Tibial artery (tissue), 4 donors: ENCODE results near the gene RAPGEF4.

Source experiments
- DNase-seq, 2 donors: peaks; one replicate each; pipeline ENCODE4 v3.0.0-alpha.2; 2019
- H3K27ac ChIP-seq, 2 donors: fragments of 200-600 bp; sonication (generic) in 1 of 2; 1 replicate in 1 of 2; 2 replicates in 1 of 2; pipeline ENCODE4 v1.5.1; 2018 to 2019; ENCODE audit warnings: mild to moderate bottlenecking in 1 of 2
- H3K27me3 ChIP-seq, 2 donors: fragments of 200-600 bp; sonication (generic) in 1 of 2; one replicate each; pipeline versions ENCODE4 v1.5.1 to v1.6.0; 2016 to 2019
- H3K36me3 ChIP-seq, 3 donors: fragments of 200-600 bp; sonication (generic) in 2 of 3; one replicate each; pipeline ENCODE4 v1.5.1; 2016 to 2019; ENCODE audit warnings: mild to moderate bottlenecking in 2 of 3
- H3K4me1 ChIP-seq, 4 donors: fragments of 200-600 bp; sonication (generic) in 2 of 4; 1 replicate in 3 of 4; 2 replicates in 1 of 4; pipeline ENCODE4 v1.5.1; 2016 to 2019
- H3K4me3 ChIP-seq, 2 donors: fragments of 200-600 bp; sonication (generic) in 1 of 2; 1 replicate in 1 of 2; 2 replicates in 1 of 2; pipeline ENCODE4 v1.5.1; 2018 to 2019; ENCODE audit warnings: mild to moderate bottlenecking in 2 of 2
- H3K9me3 ChIP-seq, 3 donors: fragments of 200-600 bp; sonication (generic) in 1 of 3; one replicate each; pipeline ENCODE4 v1.5.1; 2016 to 2019
- intact Hi-C: fragments of 100-400 bp; cut with DNase I; formaldehyde crosslinking; loops from one replicate; pipeline ENCODE4 v1.15.0; 2023; ENCODE audit warnings: low total_unique reads
- TF ChIP-seq, protein P1 (sequence below), 2 experiments: fragments of 200-600 bp in 1 of 2; fragments of 450-650 bp in 1 of 2; IDR thresholded peaks; one replicate each; pipeline ENCODE4 v1.5.1; 2017 to 2019; ENCODE audit warnings: antibody characterized with exemption in 2 of 2, mild to moderate bottlenecking in 1 of 2, moderate library complexity in 1 of 2

Gene RAPGEF4

GRCh38 chr2:172701250-172701649 is 34.4 kb upstream of the RAPGEF4 start:
- Histone ChIP-seq H3K4me3 (no peak overlapping the region), H3K27me3 (no peaks in the 10 kb centered on the region), H3K4me1 (no peaks in the 10 kb centered on the region), H3K27ac (no peak overlapping the region), H3K36me3 (no peaks in the 10 kb centered on the region), H3K9me3 (no peaks in the 10 kb centered on the region)
- TF ChIP-seq, protein P1, sequence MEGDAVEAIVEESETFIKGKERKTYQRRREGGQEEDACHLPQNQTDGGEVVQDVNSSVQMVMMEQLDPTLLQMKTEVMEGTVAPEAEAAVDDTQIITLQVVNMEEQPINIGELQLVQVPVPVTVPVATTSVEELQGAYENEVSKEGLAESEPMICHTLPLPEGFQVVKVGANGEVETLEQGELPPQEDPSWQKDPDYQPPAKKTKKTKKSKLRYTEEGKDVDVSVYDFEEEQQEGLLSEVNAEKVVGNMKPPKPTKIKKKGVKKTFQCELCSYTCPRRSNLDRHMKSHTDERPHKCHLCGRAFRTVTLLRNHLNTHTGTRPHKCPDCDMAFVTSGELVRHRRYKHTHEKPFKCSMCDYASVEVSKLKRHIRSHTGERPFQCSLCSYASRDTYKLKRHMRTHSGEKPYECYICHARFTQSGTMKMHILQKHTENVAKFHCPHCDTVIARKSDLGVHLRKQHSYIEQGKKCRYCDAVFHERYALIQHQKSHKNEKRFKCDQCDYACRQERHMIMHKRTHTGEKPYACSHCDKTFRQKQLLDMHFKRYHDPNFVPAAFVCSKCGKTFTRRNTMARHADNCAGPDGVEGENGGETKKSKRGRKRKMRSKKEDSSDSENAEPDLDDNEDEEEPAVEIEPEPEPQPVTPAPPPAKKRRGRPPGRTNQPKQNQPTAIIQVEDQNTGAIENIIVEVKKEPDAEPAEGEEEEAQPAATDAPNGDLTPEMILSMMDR (IDR thresholded peaks at IDR 0.05): no peak
- intact Hi-C loops: no loop called here
- DNase-seq: no peak

- intact Hi-C loops: no loop called here
- DNase-seq: no peak
- TF ChIP-seq, protein P1 (IDR thresholded peaks at IDR 0.05): no peak
These were observed 33.2 kb upstream of the RAPGEF4 start for GRCh38 chr2:172702451-172702850.

GRCh38 chr2:172704072-172704936 is 31.3 kb upstream of the RAPGEF4 start:
- H3K27me3 ChIP-seq: no peaks in the 10 kb centered on the region
- H3K9me3 ChIP-seq: no peaks in the 10 kb centered on the region
- DNase-seq: no peak
- TF ChIP-seq, protein P1 (IDR thresholded peaks at IDR 0.05): peak in 1 of 2 experiments; percentile 22
- no peak overlapping the region for H3K27ac ChIP-seq
- no peak overlapping the region for H3K4me3 ChIP-seq
- H3K4me1 ChIP-seq: no peaks in the 10 kb centered on the region
- H3K36me3 ChIP-seq: no peaks in the 10 kb centered on the region
- intact Hi-C loops: no loop called here

More at GRCh38 chr2:172702451-172702850, 33.2 kb upstream of the RAPGEF4 start:
- no peaks in the 10 kb centered on the region for H3K27me3 ChIP-seq
- H3K27ac ChIP-seq: no peak overlapping the region
- H3K4me1 ChIP-seq: no peaks in the 10 kb centered on the region
- H3K36me3 ChIP-seq: no peaks in the 10 kb centered on the region
- H3K9me3 ChIP-seq: no peaks in the 10 kb centered on the region
- H3K4me3 ChIP-seq: no peak overlapping the region

DNA sequence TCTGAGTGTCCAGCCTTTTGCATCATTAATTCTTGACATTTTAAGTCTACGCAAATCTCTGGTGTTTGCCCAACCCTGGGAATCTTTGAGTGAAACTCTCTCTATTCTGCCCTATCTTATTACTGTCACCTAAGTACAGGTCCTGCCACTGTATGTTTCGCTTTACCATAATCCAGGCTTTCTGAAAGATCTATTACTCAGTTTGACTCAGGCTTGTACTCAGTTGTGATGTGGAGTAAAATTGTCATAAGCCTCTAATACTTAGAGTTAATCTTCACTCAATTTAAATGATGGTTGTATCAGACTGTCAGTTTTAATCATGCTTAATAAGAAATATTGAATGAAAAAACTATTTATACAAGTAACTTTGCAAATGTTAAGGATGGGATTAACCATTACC is 30.3 kb upstream of the RAPGEF4 start:
- intact Hi-C loops: no loop called here
- peaks cover 0 to 8% (median 0%) of the 10 kb centered on the region in 4 donors for H3K4me1 ChIP-seq
- TF ChIP-seq, protein P1 (IDR thresholded peaks at IDR 0.05): no peak

GRCh38 chr2:172708247-172708646 is 27.4 kb upstream of the RAPGEF4 start:
- Histone ChIP-seq H3K36me3 (no peaks in the 10 kb centered on the region), H3K27ac (no peak overlapping the region), H3K9me3 (no peaks in the 10 kb centered on the region), H3K4me3 (no peak overlapping the region), H3K4me1 (peaks cover 0 to 18% (median 0%) of the 10 kb centered on the region in 4 donors), H3K27me3 (no peaks in the 10 kb centered on the region)
- DNase-seq: no peak
- TF ChIP-seq, protein P1 (IDR thresholded peaks at IDR 0.05): no peak
- intact Hi-C loops: no loop called here

More for the DNA sequence above, 30.3 kb upstream of the RAPGEF4 start:
- H3K9me3 ChIP-seq: no peaks in the 10 kb centered on the region
- no peak for DNase-seq
- H3K4me3 ChIP-seq: no peak overlapping the region
- no peaks in the 10 kb centered on the region for H3K36me3 ChIP-seq
- H3K27me3 ChIP-seq: no peaks in the 10 kb centered on the region
- H3K27ac ChIP-seq: no peak overlapping the region
